Keratinocyte (primary cell): Measurements from ENCODE around the gene MYH15.

Source experiments
- EZH2 ChIP-seq: IDR thresholded peaks from one replicate; pipeline ENCODE4 v1.6.1; 2012; ENCODE audit warnings: inconsistent platforms, mild to moderate bottlenecking, low read length, moderate library complexity
- TF ChIP-seq, protein P1 (sequence below), 3 experiments: IDR thresholded peaks in 1 of 3; conservative IDR thresholded peaks in 1 of 3; optimal IDR thresholded peaks in 1 of 3; 2 replicates in 2 of 3; 3 replicates in 1 of 3; pipeline versions ENCODE3 to v1.5.1; 2011; ENCODE audit warnings: low read length in 3 of 3, mild to moderate bottlenecking in 3 of 3, moderate library complexity in 2 of 3, control low read depth in 1 of 3, inconsistent platforms in 1 of 3; ENCODE audit not compliant: insufficient read depth in 2 of 3; ENCODE audit errors: extremely low read depth in 1 of 3

DNA sequence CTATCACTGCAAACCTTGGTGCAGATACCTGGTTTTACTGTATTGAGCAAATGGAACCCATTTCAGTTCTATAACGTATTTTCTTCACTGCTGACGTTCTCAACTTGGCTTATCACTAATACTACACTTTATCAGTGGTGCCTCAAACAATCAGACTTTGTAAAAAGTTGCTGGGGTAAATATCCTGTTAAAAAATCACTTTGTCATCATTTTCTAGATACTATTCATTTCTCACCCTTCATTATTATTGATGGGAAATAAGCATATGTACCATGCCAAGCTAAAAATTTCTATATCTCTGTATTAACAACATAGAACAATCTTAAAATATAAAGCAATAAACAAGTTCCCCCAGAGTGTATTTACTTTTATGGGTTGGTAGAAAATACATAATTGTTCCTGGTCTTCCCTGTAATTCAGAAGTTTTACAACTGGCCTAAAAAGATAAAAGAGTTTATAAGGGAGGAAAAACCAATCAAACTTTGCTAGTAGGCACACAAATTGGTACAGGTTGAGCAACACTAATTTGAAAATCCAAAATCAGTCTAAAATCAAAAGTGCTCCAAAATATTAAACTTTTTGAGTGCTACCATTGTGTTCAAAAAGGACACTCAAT, 45.7 kb upstream of the MYH15 start:
- TF ChIP-seq, protein P1, sequence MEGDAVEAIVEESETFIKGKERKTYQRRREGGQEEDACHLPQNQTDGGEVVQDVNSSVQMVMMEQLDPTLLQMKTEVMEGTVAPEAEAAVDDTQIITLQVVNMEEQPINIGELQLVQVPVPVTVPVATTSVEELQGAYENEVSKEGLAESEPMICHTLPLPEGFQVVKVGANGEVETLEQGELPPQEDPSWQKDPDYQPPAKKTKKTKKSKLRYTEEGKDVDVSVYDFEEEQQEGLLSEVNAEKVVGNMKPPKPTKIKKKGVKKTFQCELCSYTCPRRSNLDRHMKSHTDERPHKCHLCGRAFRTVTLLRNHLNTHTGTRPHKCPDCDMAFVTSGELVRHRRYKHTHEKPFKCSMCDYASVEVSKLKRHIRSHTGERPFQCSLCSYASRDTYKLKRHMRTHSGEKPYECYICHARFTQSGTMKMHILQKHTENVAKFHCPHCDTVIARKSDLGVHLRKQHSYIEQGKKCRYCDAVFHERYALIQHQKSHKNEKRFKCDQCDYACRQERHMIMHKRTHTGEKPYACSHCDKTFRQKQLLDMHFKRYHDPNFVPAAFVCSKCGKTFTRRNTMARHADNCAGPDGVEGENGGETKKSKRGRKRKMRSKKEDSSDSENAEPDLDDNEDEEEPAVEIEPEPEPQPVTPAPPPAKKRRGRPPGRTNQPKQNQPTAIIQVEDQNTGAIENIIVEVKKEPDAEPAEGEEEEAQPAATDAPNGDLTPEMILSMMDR (optimal IDR thresholded peaks at IDR 0.05 in 1 of 3, IDR thresholded peaks at IDR 0.05 in 1 of 3, conservative IDR thresholded peaks at IDR 0.05 in 1 of 3; ENCODE audit: extremely low read depth in 1 of 3, insufficient read depth in 2 of 3, low read length in 3 of 3), result no peak
- TF ChIP-seq EZH2, result no peak
